Measurements from ENCODE around the gene TSHR.

- TF ChIP-seq, protein P1, sequence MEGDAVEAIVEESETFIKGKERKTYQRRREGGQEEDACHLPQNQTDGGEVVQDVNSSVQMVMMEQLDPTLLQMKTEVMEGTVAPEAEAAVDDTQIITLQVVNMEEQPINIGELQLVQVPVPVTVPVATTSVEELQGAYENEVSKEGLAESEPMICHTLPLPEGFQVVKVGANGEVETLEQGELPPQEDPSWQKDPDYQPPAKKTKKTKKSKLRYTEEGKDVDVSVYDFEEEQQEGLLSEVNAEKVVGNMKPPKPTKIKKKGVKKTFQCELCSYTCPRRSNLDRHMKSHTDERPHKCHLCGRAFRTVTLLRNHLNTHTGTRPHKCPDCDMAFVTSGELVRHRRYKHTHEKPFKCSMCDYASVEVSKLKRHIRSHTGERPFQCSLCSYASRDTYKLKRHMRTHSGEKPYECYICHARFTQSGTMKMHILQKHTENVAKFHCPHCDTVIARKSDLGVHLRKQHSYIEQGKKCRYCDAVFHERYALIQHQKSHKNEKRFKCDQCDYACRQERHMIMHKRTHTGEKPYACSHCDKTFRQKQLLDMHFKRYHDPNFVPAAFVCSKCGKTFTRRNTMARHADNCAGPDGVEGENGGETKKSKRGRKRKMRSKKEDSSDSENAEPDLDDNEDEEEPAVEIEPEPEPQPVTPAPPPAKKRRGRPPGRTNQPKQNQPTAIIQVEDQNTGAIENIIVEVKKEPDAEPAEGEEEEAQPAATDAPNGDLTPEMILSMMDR (IDR thresholded peaks at IDR 0.05; ENCODE audit: insufficient read depth, low read depth, low read length): no peak
- no peak for TF ChIP-seq EZH2 (IDR thresholded peaks at IDR 0.05; ENCODE audit: insufficient read depth, low read length)
Measured at GRCh38 chr14:80974679-80975078, 19.3 kb downstream of the TSHR start.

All from astrocyte (in vitro differentiated cells and primary cell).